ENCODE data around the gene WFDC5. TPM values are rescaled to one million over a fixed set of nuclear protein-coding genes. Genes with fewer than 3 reads are reported as not detected.

Gene WFDC5
- total RNA-seq, 4 donors from 2014 or later, result not detected

GRCh38 chr20:45103072-45103471, 11.9 kb downstream of the WFDC5 start:
- intact Hi-C loops (cut with DNase I; ENCODE audit: low total_unique reads), result no loop called here
- Histone ChIP-seq H3K9me3 (no peaks in the 10 kb centered on the region), H3K4me3 (no peak overlapping the region), H3K4me1 (peaks cover 0 to 6% of the 10 kb centered on the region in 2 donors), H3K36me3 (no peaks in the 10 kb centered on the region), H3K27ac (no peak overlapping the region), H3K27me3 (peaks cover 0 to 1% of the 10 kb centered on the region in 2 donors)
- no peak for DNase-seq
- TF ChIP-seq CTCF (IDR thresholded peaks at IDR 0.05) (no peak), POLR2A (IDR thresholded peaks at IDR 0.05) (no peak)

- peaks cover 0 to 10% of the 10 kb centered on the region in 2 donors for H3K4me1 ChIP-seq
- TF ChIP-seq POLR2A (IDR thresholded peaks at IDR 0.05), result no peak
- TF ChIP-seq CTCF (IDR thresholded peaks at IDR 0.05), result no peak
- no peak overlapping the region for H3K4me3 ChIP-seq
- H3K27me3 ChIP-seq, result peaks cover 7 to 13% of the 10 kb centered on the region in 2 donors
- intact Hi-C loops (cut with DNase I; ENCODE audit: low total_unique reads), result no loop called here
- no peaks in the 10 kb centered on the region for H3K9me3 ChIP-seq
- no peak overlapping the region for H3K27ac ChIP-seq
- no peak for DNase-seq
- H3K36me3 ChIP-seq, result no peaks in the 10 kb centered on the region
Measured at GRCh38 chr20:45101333-45101850, 13.6 kb downstream of the WFDC5 start.

GRCh38 chr20:45100563-45101245, 14.3 kb downstream of the WFDC5 start, which contains the start of gene KCNS1:
Gene KCNS1 (minus strand): TSS chr20:45101127. CDS start chr20:45099236, 1,891 bp downstream.
- H3K4me1 ChIP-seq, result peaks cover 0 to 10% of the 10 kb centered on the region in 2 donors
- intact Hi-C loops (cut with DNase I; ENCODE audit: low total_unique reads), result no loop called here
- no peak within 1 kb of the TSS for H3K4me3 ChIP-seq
- no peak for DNase-seq
- H3K27me3 ChIP-seq, result peaks cover 7 to 17% of the 10 kb centered on the region in 2 donors
- H3K9me3 ChIP-seq, result no peaks in the 10 kb centered on the region
- no peak within 1 kb of the TSS for H3K27ac ChIP-seq
- no peak for TF ChIP-seq POLR2A (IDR thresholded peaks at IDR 0.05)
- TF ChIP-seq CTCF (IDR thresholded peaks at IDR 0.05), result no peak
- no peaks in the 10 kb centered on the region for H3K36me3 ChIP-seq

- Histone ChIP-seq H3K36me3 (no peaks in the 10 kb centered on the region), H3K9me3 (no peaks in the 10 kb centered on the region), H3K4me3 (no peak overlapping the region), H3K27ac (no peak overlapping the region), H3K4me1 (peaks cover 0 to 10% of the 10 kb centered on the region in 2 donors), H3K27me3 (peaks cover 7 to 17% of the 10 kb centered on the region in 2 donors)
- DNase-seq, result no peak
- intact Hi-C loops (cut with DNase I; ENCODE audit: low total_unique reads), result no loop called here
- no peak for TF ChIP-seq POLR2A (IDR thresholded peaks at IDR 0.05)
- no peak for TF ChIP-seq CTCF (IDR thresholded peaks at IDR 0.05)
Measured at GRCh38 chr20:45098103-45098773, 16.7 kb downstream of the WFDC5 start.
